B cell (primary cell): ENCODE measurements around the gene IMMP2L. TPM values are rescaled to one million over a fixed set of nuclear protein-coding genes. Genes with fewer than 3 reads are reported as not detected.

ENCODE experiments used
- ATAC-seq: fragments of 200-7000 bp; cut with Tn5 transposase; one replicate; pipeline ENCODE4 v1.10.0; 2021; ENCODE audit warnings: low read depth, mild to moderate bottlenecking, moderate number of reproducible peaks, moderate library complexity
- CTCF ChIA-PET: fragments of 350-600 bp; sonication (Branson Sonifier 250); formaldehyde crosslinking; loops from one replicate; lab custom pipeline; 2021; ENCODE audit warnings: antibody characterized with exemption, inconsistent platforms; lab: Charles Lee
- POLR2A ChIA-PET: fragments of 350-600 bp; sonication (Branson Sonifier 250); formaldehyde crosslinking; loops from one replicate; lab custom pipeline; 2021; ENCODE audit warnings: antibody characterized with exemption; lab: Charles Lee
- DNase-seq: peaks from one replicate; pipeline ENCODE4 v3.0.0; 2013
- H2AFZ ChIP-seq: 2 replicates; pipeline ENCODE4 v1.6.1; 2012; ENCODE audit warnings: mild to moderate bottlenecking, low read depth, low read length; ENCODE audit not compliant: insufficient read depth, poor library complexity, severe bottlenecking
- H3K27ac ChIP-seq, 2 donors: 1 replicate in 1 of 2; 2 replicates in 1 of 2; pipeline ENCODE4 v1.5.1; 2012 to 2013; ENCODE audit warnings: low read length in 2 of 2, mild to moderate bottlenecking in 2 of 2, moderate library complexity in 1 of 2
- H3K27me3 ChIP-seq, 4 experiments: fragments of 200-600 bp in 1 of 4; sonication (generic) in 1 of 4; replicated peaks in 1 of 4; 1 replicate in 2 of 4; 2 replicates in 2 of 4; pipeline versions ENCODE4 v1.6.1 to v1.7.0; 2013 to 2016; ENCODE audit warnings: low read length in 3 of 4, mild to moderate bottlenecking in 2 of 4, mixed read lengths in 1 of 4, moderate library complexity in 1 of 4; ENCODE audit not compliant: insufficient read depth in 4 of 4, control insufficient read depth in 3 of 4; ENCODE audit errors: control extremely low read depth in 1 of 4
- H3K36me3 ChIP-seq, 2 experiments: replicated peaks in 1 of 2; 1 replicate in 1 of 2; 2 replicates in 1 of 2; pipeline versions ENCODE4 v1.6.1 to v1.7.1; 2013; ENCODE audit warnings: low read length in 1 of 2; ENCODE audit not compliant: insufficient read depth in 2 of 2, control insufficient read depth in 1 of 2; ENCODE audit errors: control extremely low read depth in 1 of 2, extremely low read depth in 1 of 2
- H3K4me1 ChIP-seq, 2 donors: fragments of 200-600 bp in 1 of 2; sonication (generic) in 1 of 2; 1 replicate in 1 of 2; 2 replicates in 1 of 2; pipeline versions ENCODE4 v1.5.1 to v1.6.1; 2013 to 2017; ENCODE audit warnings: low read length in 2 of 2; ENCODE audit not compliant: control insufficient read depth in 2 of 2, insufficient read depth in 2 of 2
- H3K4me2 ChIP-seq: replicated peaks from 2 replicates; pipeline ENCODE3; 2012; ENCODE audit warnings: mild to moderate bottlenecking, low read depth, low read length; ENCODE audit not compliant: poor library complexity, severe bottlenecking
- H3K4me3 ChIP-seq, 5 experiments: fragments of 200-600 bp in 1 of 5; sonication (generic) in 1 of 5; 1 replicate in 3 of 5; 2 replicates in 2 of 5; pipeline versions ENCODE4 v1.5.1 to v1.7.0; 2011 to 2016; ENCODE audit warnings: low read length in 4 of 5, mild to moderate bottlenecking in 4 of 5, low read depth in 2 of 5, control low read depth in 1 of 5, moderate library complexity in 1 of 5; ENCODE audit not compliant: insufficient read depth in 1 of 5; ENCODE audit errors: control extremely low read depth in 1 of 5, extremely low read depth in 1 of 5
- H3K79me2 ChIP-seq: fragments of 200-600 bp; sonication (generic); one replicate; pipeline ENCODE4 v1.6.0; 2016; ENCODE audit warnings: low read length; ENCODE audit not compliant: control insufficient read depth, insufficient read depth
- H3K9ac ChIP-seq: fragments of 200-600 bp; sonication (generic); 2 replicates; pipeline ENCODE4 v1.6.1; 2017; ENCODE audit warnings: mild to moderate bottlenecking, low read length, moderate library complexity
- H3K9me3 ChIP-seq, 3 donors: one replicate each; pipeline versions ENCODE4 v1.6.1 to v1.7.1; 2013; ENCODE audit warnings: low read length in 2 of 3; ENCODE audit not compliant: control insufficient read depth in 2 of 3, insufficient read depth in 1 of 3; ENCODE audit errors: control extremely low read depth in 1 of 3
- H4K20me1 ChIP-seq: 2 replicates; pipeline ENCODE4 v1.6.0; 2012; ENCODE audit warnings: mild to moderate bottlenecking, low read length; ENCODE audit not compliant: insufficient read depth, control insufficient read depth, poor library complexity, severe bottlenecking
- H3K27ac Mint-ChIP-seq: one replicate; pipeline ENCODE4 v1.8.0; 2021; ENCODE audit warnings: mixed read lengths
- H3K27me3 Mint-ChIP-seq: one replicate; pipeline ENCODE4 v1.8.0; 2021; ENCODE audit warnings: mixed read lengths
- H3K4me1 Mint-ChIP-seq: one replicate; pipeline ENCODE4 v1.8.0; 2021; ENCODE audit warnings: mixed read lengths
- H3K4me3 Mint-ChIP-seq: one replicate; pipeline ENCODE4 v1.8.0; 2021; ENCODE audit warnings: mixed read lengths
- H3K9me3 Mint-ChIP-seq: one replicate; pipeline ENCODE4 v1.8.0; 2022; ENCODE audit warnings: mixed read lengths; ENCODE audit not compliant: insufficient read depth
- CTCF ChIP-seq: fragments of 200-600 bp; IDR thresholded peaks from one replicate; pipeline ENCODE4 v1.8.0; 2022; ENCODE audit warnings: antibody characterized with exemption, mild to moderate bottlenecking
- EZH2 ChIP-seq: IDR thresholded peaks from 2 replicates; pipeline ENCODE4 v1.6.1; 2012; ENCODE audit warnings: borderline replicate concordance, low read depth, mild to moderate bottlenecking, moderate library complexity, low read length; ENCODE audit not compliant: insufficient read depth, poor library complexity, severe bottlenecking
- WGBS: methylation state at CpG from one replicate; pipeline ENCODE4 v1.1.5; 2013; ENCODE audit warnings: missing lambda C conversion rate; ENCODE audit not compliant: insufficient coverage; 5-methylcytosine and 5-hydroxymethylcytosine counted together
- intact Hi-C: fragments of 100-400 bp; cut with micrococcal nuclease; formaldehyde crosslinking; loops from one replicate; pipeline ENCODE4 v1.10.0; 2022
- polyA plus RNA-seq: library from polyadenylated mRNA; depleted of rRNA; stranded (reverse); fragments of >200 nt; gene quantifications from 2 replicates; pipeline ENCODE4 v1.2.3, GENCODE V29; 2012
- total RNA-seq, 2 donors: library from RNA; stranded (reverse); fragments of 120-200 nt in 1 of 2; gene quantifications; 1 replicate in 1 of 2; 2 replicates in 1 of 2; pipeline versions ENCODE4 v1.2.3 to v1.2.4, GENCODE V29; 2013 to 2022

IMMP2L gene
- total and polyA plus RNA-seq, 2 donors (not counting 1 experiment from before 2014, with no cell fraction given): 3.8 to 34.2 TPM

DNA sequence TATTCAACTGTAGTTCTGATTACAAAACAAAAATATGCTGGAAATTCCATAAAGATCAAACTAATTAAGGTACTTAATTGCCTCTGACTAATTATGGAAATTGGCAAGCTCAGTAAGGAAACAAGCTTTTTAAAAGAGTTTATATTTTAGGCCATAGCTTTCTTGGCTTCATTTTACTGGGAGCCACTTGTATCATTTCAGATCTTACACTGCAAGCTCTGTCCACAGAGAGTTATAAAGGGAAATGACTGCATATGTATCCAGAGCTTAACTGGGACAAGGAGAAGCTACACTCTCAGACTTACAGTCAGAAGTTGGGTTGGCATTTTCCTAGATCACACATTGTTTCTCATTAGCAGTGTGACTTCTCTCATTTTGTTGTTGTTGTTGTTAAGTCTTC is 379.0 kb downstream of the IMMP2L start:
- no peaks in the 10 kb centered on the region for H3K27me3 ChIP-seq
- H3K27me3 Mint-ChIP-seq: no peaks in the 10 kb centered on the region
- no peak for DNase-seq
- no peak for ATAC-seq
- peaks cover 2% of the 10 kb centered on the region for H3K9me3 Mint-ChIP-seq
- H4K20me1 ChIP-seq: no peaks in the 10 kb centered on the region
- H3K4me3 ChIP-seq: no peak overlapping the region
- ChIA-PET POLR2A (no interaction called here), CTCF (no interaction called here)
- no peaks in the 10 kb centered on the region for H3K4me1 Mint-ChIP-seq
- no peaks in the 10 kb centered on the region for H3K9me3 ChIP-seq
- no peak overlapping the region for H3K27ac Mint-ChIP-seq
- H3K36me3 ChIP-seq: no peaks in the 10 kb centered on the region
- H2AFZ ChIP-seq: no peak overlapping the region
- no peak overlapping the region for H3K4me2 ChIP-seq
- TF ChIP-seq CTCF: no peak
- TF ChIP-seq EZH2: no peak
- H3K4me3 Mint-ChIP-seq: no peak overlapping the region
- H3K4me1 ChIP-seq: no peaks in the 10 kb centered on the region
- no peak overlapping the region for H3K9ac ChIP-seq
- no peak overlapping the region for H3K27ac ChIP-seq
- H3K79me2 ChIP-seq: no peaks in the 10 kb centered on the region
- intact Hi-C loops: no loop called here

- no peaks in the 10 kb centered on the region for H3K36me3 ChIP-seq
- H3K9me3 ChIP-seq: no peaks in the 10 kb centered on the region
- no peaks in the 10 kb centered on the region for H4K20me1 ChIP-seq
- ATAC-seq (no peak), DNase-seq (no peak)
- H3K4me2 ChIP-seq: no peak overlapping the region
- Mint-ChIP-seq H3K27ac (no peak overlapping the region), H3K27me3 (no peaks in the 10 kb centered on the region), H3K4me1 (no peaks in the 10 kb centered on the region), H3K9me3 (peaks cover 2% of the 10 kb centered on the region), H3K4me3 (no peak overlapping the region)
- H3K79me2 ChIP-seq: no peaks in the 10 kb centered on the region
- ChIA-PET POLR2A (no interaction called here), CTCF (no interaction called here)
- intact Hi-C loops: no loop called here
- H3K9ac ChIP-seq: no peak overlapping the region
- TF ChIP-seq CTCF (no peak), EZH2 (no peak)
- no peak overlapping the region for H2AFZ ChIP-seq
- H3K4me3 ChIP-seq: no peak overlapping the region
- no peaks in the 10 kb centered on the region for H3K27me3 ChIP-seq
- no peaks in the 10 kb centered on the region for H3K4me1 ChIP-seq
- WGBS: no CpG with 5 or more reads among the region's 1 CpG
- no peak overlapping the region for H3K27ac ChIP-seq
Measured at GRCh38 chr7:111180338-111180737, 382.0 kb downstream of the IMMP2L start.
